ENCODE measurements around the gene NOTCH1. TPM values are rescaled to one million over a fixed set of nuclear protein-coding genes. Genes with fewer than 3 reads are reported as not detected.

The NOTCH1 gene
- total and polyA plus RNA-seq, 2 of the 4 experiments (the other 2 are of a cell fraction), result 1.8 to 6.0 TPM

GRCh38 chr9:136572828-136573625 lies 27.2 kb upstream of the NOTCH1 start (continued):
- no peak for TF ChIP-seq BHLHE40 (IDR thresholded peaks at IDR 0.05; ENCODE audit: low read depth, low read length)
- TF ChIP-seq CHD1 (IDR thresholded peaks at IDR 0.05; ENCODE audit: low read depth, low read length), result no peak

- peak overlapping the region; percentile 51 for H2BK5ac ChIP-seq (ENCODE audit: low read depth, low read length, poor library complexity, severe bottlenecking)
- peak overlapping the region; percentile 72 for H3K23ac ChIP-seq (ENCODE audit: low read depth, low read length)
- 12% methylated on average over 6 of the region's 17 CpGs; no CpG with 5 or more reads in 1 of the 2 experiments for WGBS, 2 experiments (ENCODE audit: extremely low coverage in 2 of 2, insufficient read length in 1 of 2)
- in situ Hi-C loops (cut with MboI; ENCODE audit: low sequenced_read_pairs) (no loop called here), intact Hi-C loops (cut with micrococcal nuclease) (no loop called here), dilution Hi-C loops (cut with HindIII; ENCODE audit: low sequenced_read_pairs, unreplicated experiment) (no loop called here)
- H2AK9ac ChIP-seq (replicated peaks; ENCODE audit: low read depth, low read length, poor library complexity), result peak overlapping the region; percentile 92
- H3K9ac ChIP-seq (ENCODE audit: low read depth, low read length), result peak overlapping the region; percentile 13; the same call in 1 of the 2 replicates
- H3K9me3 ChIP-seq (ENCODE audit: control insufficient read depth, insufficient read depth, low read length), result no peaks in the 10 kb centered on the region
- ChIA-PET POLR2A (ENCODE audit: unreplicated experiment) (no interaction called here), CTCF (no interaction called here)
- H2BK15ac ChIP-seq (ENCODE audit: low read depth, low read length), result peak overlapping the region; percentile 75; the same call in 2 of the 3 replicates
- peak overlapping the region; percentile 86 for H2BK20ac ChIP-seq (ENCODE audit: low read depth, low read length)
- H2BK120ac ChIP-seq (ENCODE audit: low read depth, low read length), result peak overlapping the region; percentile 94
- peak overlapping the region; percentile 84 for H2AFZ ChIP-seq (replicated peaks; ENCODE audit: low read length, poor library complexity)
- H4K5ac ChIP-seq (ENCODE audit: low read depth, low read length), result peak overlapping the region; percentile 28
- peaks cover 25% of the 10 kb centered on the region for H3K9me1 ChIP-seq (ENCODE audit: insufficient read depth, low read length)
- H3K4me1 ChIP-seq (ENCODE audit: control insufficient read depth, insufficient read depth, low read length), result peaks cover 30% of the 10 kb centered on the region
- peak overlapping the region; percentile 41 for H2AK5ac ChIP-seq (ENCODE audit: low read depth, low read length)
- no TSS peak for BruUV-seq (replicated peaks)
- peak overlapping the region; percentile 88 for H3K14ac ChIP-seq (replicated peaks; ENCODE audit: low read depth, low read length)
- peak overlapping the region; percentile 8; the same call in 1 of the 2 replicates for H3K27ac ChIP-seq (ENCODE audit: insufficient read depth, low read length)
- no peak overlapping the region for H3K4me3 ChIP-seq (ENCODE audit: insufficient read depth, low read depth, low read length)
- H3K18ac ChIP-seq (ENCODE audit: low read depth, low read length), result peak overlapping the region; percentile 22
- H3K79me1 ChIP-seq (ENCODE audit: low read depth in 1 of 2, low read length in 2 of 2), result peaks cover 0 to 10% of the 10 kb centered on the region in 2 experiments; a peak in 1 of 4 replicates
- H4K91ac ChIP-seq (ENCODE audit: insufficient read depth, low read depth, low read length), result peak overlapping the region; percentile 92
- H3K4ac ChIP-seq (ENCODE audit: low read depth, low read length), result peak overlapping the region; percentile 87
- DNase-seq, result peak; percentile 77
- no peak overlapping the region for H3K56ac ChIP-seq (ENCODE audit: extremely low read depth, insufficient read depth, low read length)
- H3K4me2 ChIP-seq (ENCODE audit: low read depth, low read length), result peak overlapping the region; percentile 24; the same call in 1 of the 2 replicates
- peak overlapping the region; percentile 31 to 82; a peak in 3 of 4 replicates for H4K8ac ChIP-seq (ENCODE audit: low read depth in 2 of 2, low read length in 2 of 2)
- peak; percentile 76 for ATAC-seq (ENCODE audit: low read depth)
- no peaks in the 10 kb centered on the region for H3K36me3 ChIP-seq (ENCODE audit: control insufficient read depth, insufficient read depth, low read length)
- H3K27me3 ChIP-seq (ENCODE audit: control insufficient read depth, insufficient read depth, low read length), result no peaks in the 10 kb centered on the region
- H4K20me1 ChIP-seq (ENCODE audit: insufficient read depth, low read length), result no peaks in the 10 kb centered on the region
- TF ChIP-seq NFE2L2 (IDR thresholded peaks at IDR 0.05; ENCODE audit: low read depth, low read length) (no peak), BHLHE40 (IDR thresholded peaks at IDR 0.05; ENCODE audit: low read depth, low read length) (no peak), MAFK (IDR thresholded peaks at IDR 0.05; ENCODE audit: low read depth, low read length) (no peak), CTCF (conservative IDR thresholded peaks at IDR 0.05; ENCODE audit: low read depth, low read length) (no peak), MXI1 (IDR thresholded peaks at IDR 0.05; ENCODE audit: borderline replicate concordance, low read depth, low read length) (no peak), MAZ (IDR thresholded peaks at IDR 0.05; ENCODE audit: borderline replicate concordance, low read depth, low read length) (no peak), POLR2A (IDR thresholded peaks at IDR 0.05; ENCODE audit: low read depth, low read length) (no peak), ELK1 (IDR thresholded peaks at IDR 0.05; ENCODE audit: borderline replicate concordance, low read depth, low read length) (no peak), SMC3 (IDR thresholded peaks at IDR 0.05; ENCODE audit: low read depth, low read length) (no peak), CHD1 (IDR thresholded peaks at IDR 0.05; ENCODE audit: low read depth, low read length) (no peak)
These were observed 26.4 kb upstream of the NOTCH1 start for GRCh38 chr9:136572003-136572827.

All from IMR-90 (cell line).